Stimulated activated CD4-positive, alpha-beta T cell treated with anti-CD3 and anti-CD28 coated beads, TNF-alpha, amount 100 ng/mL, for 4 hours (primary cell): ENCODE measurements around the gene PES1.
"Not testable (repeated sequence)": the region's sequence is repeated elsewhere in the genome, so short reads cannot be mapped to it uniquely, and the experiment has no call there.

ENCODE experiments used
- DNase-seq, 3 experiments: peaks; one replicate each; pipeline ENCODE4 v3.0.0-alpha.2; 2020; ENCODE audit warnings: low read depth in 3 of 3

Gene PES1

GRCh38 chr22:30555282-30556210 is 36.2 kb downstream of the PES1 start:
- DNase-seq: no peak

- no peak for DNase-seq
Measured at GRCh38 chr22:30553971-30554370, 37.7 kb downstream of the PES1 start.

GRCh38 chr22:30552719-30553118 is 39.0 kb downstream of the PES1 start:
- DNase-seq: no peak

- not testable (repeated sequence) for DNase-seq
Measured at GRCh38 chr22:30551813-30552212, 39.9 kb downstream of the PES1 start.

GRCh38 chr22:30547188-30547587 is 44.5 kb downstream of the PES1 start:
- no peak for DNase-seq

GRCh38 chr22:30546616-30547015 is 45.1 kb downstream of the PES1 start, which contains the start of gene SEC14L6:
SEC14L6 (minus strand) TSS chr22:30546741; CDS start chr22:30546682, 59 bp downstream.
- no peak for DNase-seq

- DNase-seq: no peak
Measured at GRCh38 chr22:30542811-30543188, 48.9 kb downstream of the PES1 start.

GRCh38 chr22:30541961-30542810 is 49.5 kb downstream of the PES1 start:
- DNase-seq: no peak

- not testable (repeated sequence) for DNase-seq
Measured at GRCh38 chr22:30541511-30541910, 50.2 kb downstream of the PES1 start.

- DNase-seq: no peak
Measured at GRCh38 chr22:30539368-30539767, 52.3 kb downstream of the PES1 start.

GRCh38 chr22:30538280-30538679 is 53.4 kb downstream of the PES1 start:
- no peak for DNase-seq

GRCh38 chr22:30537083-30537731 is 54.5 kb downstream of the PES1 start:
- no peak for DNase-seq

- DNase-seq: no peak
Measured at GRCh38 chr22:30535182-30535581, 56.5 kb downstream of the PES1 start.

GRCh38 chr22:30531651-30532608 is 59.8 kb downstream of the PES1 start:
- no peak for DNase-seq

GRCh38 chr22:30526656-30527055 is 65.1 kb downstream of the PES1 start:
- DNase-seq: no peak
